Measurements from ENCODE around the gene LHX5.

The LHX5 gene

GRCh38 chr12:113461666-113462065 is 10.0 kb downstream of the LHX5 start:
- peak; percentile 31 to 33 for DNase-seq (ENCODE audit: low read depth in 2 of 2)
- peak; percentile 60 for TF ChIP-seq CTCF (IDR thresholded peaks at IDR 0.05; ENCODE audit: low read depth, low read length)
- H3K4me3 ChIP-seq (replicated peaks in 1 of 2; ENCODE audit: low read depth in 2 of 2, low read length in 2 of 2): no peak overlapping the region

- TF ChIP-seq CTCF (IDR thresholded peaks at IDR 0.05; ENCODE audit: low read depth, low read length): no peak
- no peak overlapping the region for H3K4me3 ChIP-seq (replicated peaks in 1 of 2; ENCODE audit: low read depth in 2 of 2, low read length in 2 of 2)
- DNase-seq (ENCODE audit: low read depth in 2 of 2): no peak
Observed at GRCh38 chr12:113459981-113460380, 11.7 kb downstream of the LHX5 start.

- TF ChIP-seq CTCF (IDR thresholded peaks at IDR 0.05; ENCODE audit: low read depth, low read length): no peak
- no peak for DNase-seq (ENCODE audit: low read depth in 2 of 2)
- H3K4me3 ChIP-seq (replicated peaks in 1 of 2; ENCODE audit: low read depth in 2 of 2, low read length in 2 of 2): no peak overlapping the region
Observed at GRCh38 chr12:113457710-113458109, 14.0 kb downstream of the LHX5 start.

GRCh38 chr12:113457185-113457584 is 14.5 kb downstream of the LHX5 start:
- H3K4me3 ChIP-seq (replicated peaks in 1 of 2; ENCODE audit: low read depth in 2 of 2, low read length in 2 of 2): no peak overlapping the region
- TF ChIP-seq CTCF (IDR thresholded peaks at IDR 0.05; ENCODE audit: low read depth, low read length): no peak
- no peak for DNase-seq (ENCODE audit: low read depth in 2 of 2)

GRCh38 chr12:113456761-113457160 is 14.9 kb downstream of the LHX5 start:
- TF ChIP-seq CTCF (IDR thresholded peaks at IDR 0.05; ENCODE audit: low read depth, low read length): no peak
- H3K4me3 ChIP-seq (replicated peaks in 1 of 2; ENCODE audit: low read depth in 2 of 2, low read length in 2 of 2): no peak overlapping the region
- no peak for DNase-seq (ENCODE audit: low read depth in 2 of 2)

GRCh38 chr12:113456199-113456598 is 15.5 kb downstream of the LHX5 start:
- no peak overlapping the region for H3K4me3 ChIP-seq (replicated peaks in 1 of 2; ENCODE audit: low read depth in 2 of 2, low read length in 2 of 2)
- no peak for TF ChIP-seq CTCF (IDR thresholded peaks at IDR 0.05; ENCODE audit: low read depth, low read length)
- no peak for DNase-seq (ENCODE audit: low read depth in 2 of 2)

GRCh38 chr12:113453330-113453729 is 18.3 kb downstream of the LHX5 start:
- no peak for TF ChIP-seq CTCF (IDR thresholded peaks at IDR 0.05; ENCODE audit: low read depth, low read length)
- DNase-seq (ENCODE audit: low read depth in 2 of 2): no peak
- no peak overlapping the region for H3K4me3 ChIP-seq (replicated peaks in 1 of 2; ENCODE audit: low read depth in 2 of 2, low read length in 2 of 2)

Measured in cardiac fibroblast (primary cell).